NK-92 treated with Interleukin-12 subunit alpha and Interleukin-12 subunit beta, amount 100 ng/mL, for 24 hours (cell line): ENCODE results near the gene HOXC5.
"Not testable (repeated sequence)": the region's sequence is repeated elsewhere in the genome, so short reads cannot be mapped to it uniquely, and the experiment has no call there.

Experiments used
- DNase-seq: peaks from one replicate; lab custom pipeline; 2025; lab: John Stamatoyannopoulos, UW

Gene HOXC5

GRCh38 chr12:54033980-54034784 is 1.3 kb downstream of the HOXC5 start:
- no peak for DNase-seq

GRCh38 chr12:54034785-54035310 is 2.0 kb downstream of the HOXC5 start:
- DNase-seq = no peak

- DNase-seq = no peak
Measured at GRCh38 chr12:54035568-54036264, 2.9 kb downstream of the HOXC5 start.

GRCh38 chr12:54036620-54037359 is 3.9 kb downstream of the HOXC5 start:
- DNase-seq = no peak

- DNase-seq = no peak
Measured at GRCh38 chr12:54037360-54038283, 4.8 kb downstream of the HOXC5 start.

GRCh38 chr12:54038284-54038870 is 5.5 kb downstream of the HOXC5 start:
- DNase-seq = no peak

GRCh38 chr12:54038871-54039414 is 6.1 kb downstream of the HOXC5 start:
- no peak for DNase-seq

GRCh38 chr12:54039417-54040147 is 6.7 kb downstream of the HOXC5 start:
- DNase-seq = no peak

- DNase-seq = no peak
Measured at GRCh38 chr12:54040148-54040494, 7.3 kb downstream of the HOXC5 start.

- DNase-seq = no peak
Measured at GRCh38 chr12:54040648-54041047, 7.8 kb downstream of the HOXC5 start.

GRCh38 chr12:54041097-54041690 is 8.3 kb downstream of the HOXC5 start:
- no peak for DNase-seq

GRCh38 chr12:54042033-54042432 is 9.2 kb downstream of the HOXC5 start:
- not testable (repeated sequence) for DNase-seq

GRCh38 chr12:54042970-54043853 is 10.4 kb downstream of the HOXC5 start:
- DNase-seq = no peak

GRCh38 chr12:54044425-54045103 is 11.7 kb downstream of the HOXC5 start:
- no peak for DNase-seq

GRCh38 chr12:54045401-54045800 is 12.6 kb downstream of the HOXC5 start:
- DNase-seq = no peak

- no peak for DNase-seq
Measured at GRCh38 chr12:54045868-54046521, 13.1 kb downstream of the HOXC5 start.

- DNase-seq = no peak
Measured at GRCh38 chr12:54046809-54047159, 13.9 kb downstream of the HOXC5 start.
